NT2/D1 (cell line): Measurements from ENCODE around the gene PYDC1.

ENCODE experiments used
- DNase-seq: peaks from one replicate; pipeline ENCODE4 v3.0.0-alpha.2; 2011; ENCODE audit warnings: low read depth, low spot score
- H3K27me3 ChIP-seq: 2 replicates; pipeline ENCODE4 v1.6.0; 2011; ENCODE audit warnings: mild to moderate bottlenecking; ENCODE audit not compliant: insufficient read length, insufficient read depth
- H3K36me3 ChIP-seq: 2 replicates; pipeline ENCODE4 v1.6.1; 2011; ENCODE audit warnings: mild to moderate bottlenecking, low read length, mixed read lengths; ENCODE audit not compliant: insufficient read depth, insufficient read length
- H3K4me1 ChIP-seq: 2 replicates; pipeline ENCODE4 v1.5.1; 2011; ENCODE audit not compliant: insufficient read depth, insufficient read length
- H3K4me3 ChIP-seq: 2 replicates; pipeline ENCODE4 v1.5.1; 2011; ENCODE audit warnings: low read depth; ENCODE audit not compliant: insufficient read length
- H3K9ac ChIP-seq: 2 replicates; pipeline ENCODE4 v1.6.0; 2011; ENCODE audit warnings: low read depth; ENCODE audit not compliant: insufficient read length
- H3K9me3 ChIP-seq: 2 replicates; pipeline ENCODE4 v1.5.1; 2011; ENCODE audit warnings: mild to moderate bottlenecking, low read length; ENCODE audit not compliant: insufficient read depth
- SUZ12 ChIP-seq: IDR thresholded peaks from 2 replicates; pipeline ENCODE4 v1.6.1; 2011; ENCODE audit not compliant: insufficient read length, insufficient read depth; ENCODE audit errors: extremely low read depth
- YY1 ChIP-seq: IDR thresholded peaks from 2 replicates; pipeline ENCODE4 v1.6.1; 2011; ENCODE audit not compliant: insufficient read length, insufficient read depth
- ZNF274 ChIP-seq: IDR thresholded peaks from 2 replicates; pipeline ENCODE4 v1.6.1; 2011; ENCODE audit warnings: mild to moderate bottlenecking, low read depth, low read length

The PYDC1 gene

GRCh38 chr16:31216422-31217135, at the start of gene PYDC1:
TSS of gene PYDC1 (minus strand) at chr16:31217135. CDS start at chr16:31217028, 107 bp downstream.
- no peaks in the 10 kb centered on the region for H3K9me3 ChIP-seq
- H3K4me1 ChIP-seq: peaks cover 26% of the 10 kb centered on the region
- H3K4me3 ChIP-seq: peak within 1 kb of the TSS; percentile 65
- no peak for DNase-seq
- no peaks in the 10 kb centered on the region for H3K36me3 ChIP-seq
- H3K27me3 ChIP-seq: peaks cover 59% of the 10 kb centered on the region
- peak within 1 kb of the TSS; percentile 81 for H3K9ac ChIP-seq
- TF ChIP-seq YY1 (no peak), SUZ12 (no peak), ZNF274 (no peak)

- DNase-seq: no peak
- TF ChIP-seq YY1 (no peak), ZNF274 (no peak), SUZ12 (no peak)
- peaks cover 4% of the 10 kb centered on the region for H3K4me1 ChIP-seq
- no peak overlapping the region for H3K9ac ChIP-seq
- H3K36me3 ChIP-seq: no peaks in the 10 kb centered on the region
- H3K27me3 ChIP-seq: no peaks in the 10 kb centered on the region
- no peaks in the 10 kb centered on the region for H3K9me3 ChIP-seq
- no peak overlapping the region for H3K4me3 ChIP-seq
These were observed 48.7 kb upstream of the PYDC1 start for GRCh38 chr16:31265329-31266245.

DNA sequence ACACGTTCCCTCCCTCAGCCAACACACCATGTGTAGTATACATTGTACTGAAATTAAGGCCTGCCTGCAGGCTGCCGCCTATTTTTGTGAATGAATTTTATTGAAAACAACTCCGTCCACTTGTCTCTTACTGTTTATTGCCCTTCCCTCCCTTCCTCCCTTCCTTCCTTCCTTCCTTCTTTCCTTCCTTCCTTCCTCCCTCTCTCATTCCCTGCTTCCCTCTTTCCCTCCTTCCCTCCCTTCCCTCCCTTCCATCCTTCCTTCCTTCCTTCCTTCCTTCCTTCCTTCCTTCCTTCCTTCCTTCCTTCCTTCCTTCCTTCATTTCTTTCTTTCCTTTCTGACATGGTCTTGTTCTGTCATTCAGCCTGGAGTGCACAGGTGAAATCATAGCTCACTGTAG, 45.1 kb upstream of the PYDC1 start:
- no peak for TF ChIP-seq YY1
- TF ChIP-seq SUZ12: no peak
- TF ChIP-seq ZNF274: no peak
- no peak overlapping the region for H3K4me3 ChIP-seq

GRCh38 chr16:31260136-31260931, 43.4 kb upstream of the PYDC1 start:
- H3K9ac ChIP-seq: no peak overlapping the region
- no peaks in the 10 kb centered on the region for H3K27me3 ChIP-seq
- TF ChIP-seq SUZ12 (no peak), ZNF274 (no peak), YY1 (no peak)
- H3K9me3 ChIP-seq: no peaks in the 10 kb centered on the region
- peaks cover under 1% of the 10 kb centered on the region for H3K4me1 ChIP-seq
- no peak overlapping the region for H3K4me3 ChIP-seq
- no peaks in the 10 kb centered on the region for H3K36me3 ChIP-seq
- DNase-seq: no peak

More for the DNA sequence above, 45.1 kb upstream of the PYDC1 start:
- no peak for DNase-seq
- H3K9me3 ChIP-seq: no peaks in the 10 kb centered on the region
- H3K36me3 ChIP-seq: no peaks in the 10 kb centered on the region
- no peaks in the 10 kb centered on the region for H3K27me3 ChIP-seq
- H3K9ac ChIP-seq: no peak overlapping the region
- peaks cover 2% of the 10 kb centered on the region for H3K4me1 ChIP-seq

- H3K4me3 ChIP-seq: no peak overlapping the region
- H3K9ac ChIP-seq: no peak overlapping the region
- no peaks in the 10 kb centered on the region for H3K4me1 ChIP-seq
- no peaks in the 10 kb centered on the region for H3K36me3 ChIP-seq
- H3K9me3 ChIP-seq: no peaks in the 10 kb centered on the region
- H3K27me3 ChIP-seq: no peaks in the 10 kb centered on the region
- no peak for DNase-seq
- TF ChIP-seq SUZ12 (no peak), ZNF274 (no peak), YY1 (no peak)
These were observed 41.4 kb upstream of the PYDC1 start for GRCh38 chr16:31258366-31258765.

GRCh38 chr16:31256466-31256865, 39.5 kb upstream of the PYDC1 start:
- Histone ChIP-seq H3K4me3 (no peak overlapping the region), H3K27me3 (no peaks in the 10 kb centered on the region), H3K36me3 (no peaks in the 10 kb centered on the region), H3K4me1 (peaks cover 3% of the 10 kb centered on the region), H3K9me3 (no peaks in the 10 kb centered on the region), H3K9ac (no peak overlapping the region)
- no peak for DNase-seq
- TF ChIP-seq ZNF274: no peak
- no peak for TF ChIP-seq SUZ12
- TF ChIP-seq YY1: no peak
